GM21360 (cell line): ENCODE measurements around the gene MAGI2.

ENCODE experiments used
- ATAC-seq: cut with Tn5 transposase; IDR thresholded peaks from one replicate; pipeline ENCODE4 v1.9.1; 2021; ENCODE audit warnings: mild to moderate bottlenecking, moderate library complexity; ENCODE audit not compliant: unreplicated experiment

Gene MAGI2

DNA sequence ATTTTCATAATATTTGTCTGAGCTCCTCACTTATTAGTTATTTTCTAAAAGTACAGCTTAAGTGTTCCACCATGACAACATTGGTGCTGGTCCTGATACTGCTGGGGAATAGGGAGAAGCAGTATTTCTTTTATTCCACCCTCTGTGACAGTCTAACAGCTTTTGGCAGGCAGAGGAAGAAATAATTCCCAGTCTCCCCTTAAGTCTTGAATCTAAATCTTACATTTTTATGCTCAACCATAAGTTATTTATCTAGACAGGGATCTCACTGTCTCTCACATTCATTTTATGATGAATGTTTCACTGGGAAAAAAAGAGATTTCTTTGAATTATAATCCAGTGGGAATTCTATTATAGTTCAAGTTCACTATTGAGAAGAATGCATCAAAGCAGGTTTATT, 71.5 kb downstream of the MAGI2 start:
- ATAC-seq: no peak

GRCh38 chr7:79377097-79377496, 76.4 kb downstream of the MAGI2 start:
- ATAC-seq: no peak

- no peak for ATAC-seq
These were observed 77.0 kb downstream of the MAGI2 start for GRCh38 chr7:79376299-79377025.

- no peak for ATAC-seq
These were observed 92.3 kb downstream of the MAGI2 start for GRCh38 chr7:79361214-79361613.

DNA sequence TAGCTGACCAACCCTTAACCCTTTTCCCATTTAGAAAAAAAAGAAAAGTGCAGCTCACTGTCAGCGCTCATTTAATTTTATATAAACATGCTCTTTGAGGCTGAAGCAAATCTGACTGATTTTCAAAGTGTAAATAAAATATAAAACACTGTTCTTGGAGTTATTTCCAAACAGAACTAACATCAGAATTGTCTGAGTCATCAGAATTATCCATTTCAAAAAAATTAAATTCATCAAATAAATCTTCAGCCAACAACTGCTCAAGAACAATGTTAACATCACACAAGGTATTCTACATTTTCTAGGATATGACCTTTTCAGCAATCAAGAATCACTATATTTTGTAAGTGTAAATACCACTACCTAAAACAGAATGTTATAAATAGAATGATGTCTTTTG, 93.6 kb downstream of the MAGI2 start:
- no peak for ATAC-seq

GRCh38 chr7:79357101-79357500, 96.4 kb downstream of the MAGI2 start:
- ATAC-seq: no peak

- no peak for ATAC-seq
These were observed 99.6 kb downstream of the MAGI2 start for GRCh38 chr7:79353720-79354468.

- ATAC-seq: no peak
These were observed 101.1 kb downstream of the MAGI2 start for GRCh38 chr7:79352323-79352722.

DNA sequence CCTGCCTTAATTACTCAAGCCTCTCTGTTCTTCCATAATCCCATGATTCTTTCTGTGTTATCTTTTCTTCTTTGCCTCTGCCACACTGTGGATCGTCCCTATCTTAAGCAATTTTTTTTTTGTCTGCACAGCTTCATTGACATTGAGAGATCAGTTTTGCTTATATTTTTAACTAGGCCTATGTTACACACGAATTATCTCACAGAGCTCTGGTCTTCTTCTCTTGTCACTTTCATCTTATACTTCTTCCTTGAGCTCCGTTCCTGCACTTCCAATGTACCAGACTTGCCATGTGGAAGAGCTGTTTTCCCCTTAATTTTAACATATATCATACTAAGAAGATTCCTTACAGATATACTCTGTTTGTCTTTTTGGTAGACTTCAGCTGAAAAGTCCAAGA, 106.1 kb downstream of the MAGI2 start:
- no peak for ATAC-seq

- no peak for ATAC-seq
These were observed 111.6 kb downstream of the MAGI2 start for GRCh38 chr7:79341902-79342301.

GRCh38 chr7:79340212-79340611, 113.3 kb downstream of the MAGI2 start:
- ATAC-seq: no peak

- ATAC-seq: no peak
These were observed 114.1 kb downstream of the MAGI2 start for GRCh38 chr7:79339208-79339925.

DNA sequence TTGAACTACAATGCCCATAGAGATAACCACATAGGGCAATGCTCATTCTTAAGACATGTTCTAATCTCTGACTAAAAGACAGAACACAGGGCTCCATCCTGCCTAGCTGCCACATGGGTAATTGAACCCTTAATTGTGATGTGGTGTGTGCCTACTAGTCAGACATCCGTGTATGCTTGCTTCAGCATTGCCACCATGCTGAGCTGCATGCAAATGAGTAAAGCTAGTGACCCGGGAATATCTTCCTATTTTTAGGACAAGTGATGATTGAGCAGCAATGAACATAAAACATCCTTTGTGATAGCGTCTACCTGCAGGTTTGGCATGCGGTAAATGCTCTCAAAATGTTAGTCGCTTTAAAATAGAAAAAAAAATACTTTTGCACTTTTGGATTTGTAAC, 115.8 kb downstream of the MAGI2 start:
- no peak for ATAC-seq

DNA sequence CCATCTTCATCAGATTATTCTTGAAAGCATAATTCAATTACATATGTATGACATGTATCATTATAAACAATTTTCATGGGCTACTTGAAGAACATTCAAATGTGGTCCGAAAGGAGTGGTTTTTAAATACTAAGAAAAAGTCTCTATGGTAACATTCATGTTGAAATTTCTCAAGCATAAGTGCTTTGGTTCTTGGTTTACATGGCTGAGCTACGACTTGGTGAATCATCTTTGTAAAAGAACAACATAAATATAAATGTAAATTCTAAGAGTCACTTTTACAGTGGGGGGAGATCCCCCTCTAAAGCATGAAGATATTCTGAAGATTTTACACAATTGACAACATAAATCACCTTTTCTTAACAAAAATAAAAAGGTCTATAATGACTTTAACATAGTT, 118.6 kb downstream of the MAGI2 start:
- no peak for ATAC-seq

DNA sequence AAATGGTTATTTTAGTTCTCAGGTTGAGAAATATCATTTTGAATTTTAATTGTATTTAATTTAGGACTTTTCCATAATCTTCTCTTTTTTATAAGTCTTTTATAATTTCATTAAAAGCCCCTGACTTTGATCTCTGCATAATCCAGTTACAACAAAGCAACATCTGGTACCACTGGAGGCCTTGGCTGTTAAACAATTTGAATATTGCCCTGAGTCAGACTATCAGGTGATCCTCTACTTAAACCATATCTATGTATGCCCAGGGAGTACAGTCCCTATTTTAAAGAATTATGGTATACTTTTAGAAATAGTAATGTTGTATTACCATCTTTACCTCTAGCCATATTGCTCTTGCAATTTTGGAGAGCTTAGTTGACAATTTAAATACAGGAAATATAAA, 119.1 kb downstream of the MAGI2 start:
- ATAC-seq: no peak

DNA sequence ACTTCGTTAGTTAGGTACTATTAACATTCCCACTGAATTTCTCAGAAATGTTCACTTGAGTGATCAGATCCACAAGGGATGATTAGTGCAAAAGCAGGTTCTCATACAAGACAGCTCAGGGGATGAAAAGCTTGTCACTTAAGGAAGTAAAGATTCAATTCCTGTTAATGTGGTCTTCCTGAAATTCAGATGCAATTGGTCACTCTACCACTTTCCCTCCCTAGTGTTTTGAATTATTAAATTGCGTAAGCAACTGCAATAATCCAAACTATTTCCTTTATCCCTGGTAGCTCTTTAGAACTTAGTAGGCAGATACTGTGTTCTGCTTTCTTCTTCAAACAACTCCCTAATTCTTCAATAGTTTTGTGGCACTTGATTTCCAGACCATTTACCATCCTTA, 121.4 kb downstream of the MAGI2 start:
- ATAC-seq: no peak

DNA sequence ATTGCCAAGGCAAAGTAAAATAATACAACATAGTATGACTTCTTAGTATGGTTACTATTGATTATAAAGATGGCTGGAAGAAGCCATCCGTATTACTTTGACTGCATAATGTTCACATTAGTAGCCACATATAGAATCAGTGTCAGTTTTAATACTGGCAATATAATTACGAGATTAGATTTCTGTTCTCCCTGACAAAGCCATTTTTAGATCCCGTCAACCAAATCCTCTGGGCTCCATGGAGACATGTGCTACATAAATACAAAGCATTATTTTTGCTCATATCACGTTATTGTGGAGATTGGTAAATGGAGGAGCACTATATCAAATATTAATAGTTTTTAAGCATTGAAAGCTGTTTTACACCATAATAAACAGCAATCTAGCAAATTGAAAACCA, 124.0 kb downstream of the MAGI2 start:
- ATAC-seq: no peak

GRCh38 chr7:79320741-79321473, 132.6 kb downstream of the MAGI2 start:
- ATAC-seq: no peak

DNA sequence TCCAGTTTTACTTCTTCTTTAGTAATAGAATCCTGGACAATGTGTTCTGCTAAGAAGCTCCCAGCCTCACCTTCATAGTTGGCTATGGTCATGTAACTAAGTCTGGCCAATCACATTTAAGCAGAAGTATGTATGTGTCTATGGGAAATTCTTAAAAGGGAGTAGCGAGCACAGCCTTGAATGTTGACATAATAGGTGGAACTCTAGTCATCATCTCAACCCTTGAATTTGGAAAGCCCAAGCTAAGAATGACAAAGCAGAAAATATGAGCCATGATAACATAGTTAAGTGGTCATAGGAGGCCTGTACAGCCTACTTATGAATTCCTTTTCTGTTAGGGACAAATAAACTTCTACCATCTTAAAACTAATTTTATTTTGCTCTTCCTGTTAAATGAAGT, 134.1 kb downstream of the MAGI2 start:
- no peak for ATAC-seq

- no peak for ATAC-seq
These were observed 135.7 kb downstream of the MAGI2 start for GRCh38 chr7:79317728-79318127.

DNA sequence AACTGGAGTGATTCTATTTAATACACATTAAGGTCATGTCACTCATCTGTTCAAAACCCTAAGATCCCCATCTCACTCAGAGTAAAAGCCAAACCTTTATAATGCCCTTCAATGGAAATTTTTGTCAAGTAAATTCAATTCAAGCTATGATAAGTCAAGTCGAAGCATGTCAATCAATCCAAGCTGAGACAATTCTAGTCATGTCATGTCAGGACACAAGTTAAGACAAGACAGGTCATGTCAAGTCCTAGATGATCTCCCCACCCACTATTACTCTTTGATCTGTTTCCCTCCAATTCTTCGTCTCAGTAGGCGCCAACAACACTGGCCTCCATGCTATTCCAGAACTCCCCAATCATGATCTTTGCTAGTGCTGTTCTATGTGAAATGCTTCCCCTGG, 141.4 kb downstream of the MAGI2 start:
- ATAC-seq: no peak
